ENCODE results near the gene VEGFD.
"Not testable (repeated sequence)": the region's sequence is repeated elsewhere in the genome, so short reads cannot be mapped to it uniquely, and the experiment has no call there.

VEGFD gene

GRCh38 chrX:15305899-15306298 is 78.3 kb downstream of the VEGFD start:
- DNase-seq (ENCODE audit: low read depth in 2 of 2), result not testable (repeated sequence)

- DNase-seq (ENCODE audit: low read depth in 2 of 2), result no peak
Measured at GRCh38 chrX:15301924-15302323, 82.3 kb downstream of the VEGFD start.

GRCh38 chrX:15299941-15300851 is 84.0 kb downstream of the VEGFD start:
- no peak for DNase-seq (ENCODE audit: low read depth in 2 of 2)

- no peak for DNase-seq (ENCODE audit: low read depth in 2 of 2)
Measured at GRCh38 chrX:15298780-15299179, 85.4 kb downstream of the VEGFD start.

- DNase-seq (ENCODE audit: low read depth in 2 of 2), result no peak
Measured at GRCh38 chrX:15298201-15298600, 86.0 kb downstream of the VEGFD start.
